ENCODE data around the gene CCL5.
"Not testable (repeated sequence)": the region's sequence is repeated elsewhere in the genome, so short reads cannot be mapped to it uniquely, and the experiment has no call there.

CCL5 gene

DNA sequence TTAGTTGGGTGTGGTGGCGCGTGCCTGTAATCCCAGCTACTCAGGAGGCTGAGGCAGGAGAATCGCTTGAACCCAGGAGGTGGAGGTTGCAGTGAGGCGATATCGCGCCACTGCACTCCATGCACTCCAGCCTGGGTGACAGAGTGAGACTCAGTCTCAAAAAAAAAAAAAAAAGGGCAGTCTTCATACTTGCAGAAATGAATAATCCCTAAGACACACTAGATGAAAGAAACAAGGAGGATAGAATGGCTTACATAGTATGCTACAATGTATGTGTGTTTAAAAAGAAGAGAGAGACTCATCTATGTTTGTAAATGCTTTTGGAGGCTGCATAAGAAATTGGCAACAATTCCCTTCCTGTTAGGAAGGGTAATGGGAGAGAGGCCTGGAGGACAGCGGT is 17.6 kb upstream of the CCL5 start:
- not testable (repeated sequence) for DNase-seq

DNA sequence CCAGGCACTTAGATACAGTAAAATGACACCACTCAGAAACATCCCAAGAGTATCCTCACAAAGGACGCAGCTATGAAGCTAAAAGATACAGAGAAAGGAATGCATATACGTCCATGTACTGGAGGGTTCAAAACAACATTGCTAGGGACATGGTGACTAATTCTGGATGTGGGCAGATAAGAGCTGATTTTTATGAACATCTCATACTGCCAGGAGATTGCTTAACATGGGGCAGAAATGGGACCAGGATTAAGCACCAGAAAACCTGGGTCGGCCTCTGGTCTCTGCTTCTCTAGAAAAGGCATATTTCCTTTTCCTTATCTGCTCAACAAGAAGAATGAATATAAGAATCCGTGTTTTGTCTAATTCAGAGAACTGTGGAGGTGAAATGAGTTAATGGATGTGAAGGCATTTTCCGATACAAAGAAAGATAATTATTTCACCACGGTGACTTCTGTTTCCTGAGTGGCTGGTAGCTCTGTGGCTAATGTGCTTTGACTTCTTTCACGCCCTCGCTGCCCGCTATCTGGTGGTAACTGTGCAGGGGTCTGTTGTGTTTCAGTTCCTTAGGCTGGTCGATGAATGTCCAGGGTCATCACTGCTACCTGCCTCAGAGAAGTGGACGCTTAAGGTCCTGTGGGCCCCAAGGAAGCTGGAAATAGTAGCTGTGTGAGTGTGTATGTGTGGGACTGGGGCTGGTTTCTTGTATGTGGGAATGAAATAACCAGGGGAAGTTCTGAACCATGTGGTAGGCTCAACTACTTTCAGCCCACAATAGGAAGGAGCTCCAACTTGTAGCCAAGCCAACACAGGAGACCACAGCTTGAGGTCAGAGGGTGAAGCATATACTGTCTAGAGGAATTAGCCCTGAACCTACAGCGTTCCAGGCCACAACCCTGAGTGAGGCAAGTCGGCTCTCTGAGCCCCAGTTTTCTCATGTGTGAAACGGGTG is 15.8 kb upstream of the CCL5 start:
- DNase-seq, result no peak

DNA sequence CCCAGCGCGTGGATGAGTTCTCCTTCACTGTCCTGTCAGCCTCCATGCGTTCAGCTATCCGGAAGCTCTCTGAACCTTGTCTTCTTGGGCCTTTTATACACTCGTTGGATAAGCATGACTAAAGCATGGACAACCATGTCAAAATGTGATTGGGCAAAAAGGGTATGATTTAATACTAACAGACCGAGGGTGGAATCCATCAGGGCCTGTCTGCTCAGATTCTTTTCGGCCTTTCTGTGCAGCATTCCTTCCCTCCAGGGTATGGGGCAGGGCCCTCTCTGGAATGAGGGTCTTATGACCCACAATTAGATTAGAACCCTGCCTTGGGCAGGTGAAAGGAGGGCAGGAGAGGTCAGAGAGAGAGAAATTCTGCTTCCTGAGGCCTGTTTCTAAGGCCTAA is 14.0 kb upstream of the CCL5 start:
- DNase-seq, result no peak

DNA sequence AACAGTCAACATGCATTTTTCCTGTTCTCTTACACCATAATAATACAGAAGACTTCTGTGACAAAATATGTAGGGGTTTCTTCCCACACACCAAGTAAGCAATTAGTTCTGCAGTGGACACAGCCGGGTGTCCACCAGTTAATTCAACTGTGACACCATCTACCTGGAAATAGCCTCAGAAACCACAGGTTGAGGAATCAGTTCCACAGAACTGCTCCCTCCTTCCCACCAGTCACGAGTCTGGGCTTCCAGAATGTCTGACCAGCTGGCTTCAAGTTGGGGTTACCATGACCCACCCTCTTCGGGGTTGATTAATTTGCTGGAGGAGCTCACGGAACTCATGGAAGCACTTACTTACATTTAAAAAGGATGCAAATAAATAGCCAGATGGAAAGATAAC is 13.6 kb upstream of the CCL5 start:
- no peak for DNase-seq

DNA sequence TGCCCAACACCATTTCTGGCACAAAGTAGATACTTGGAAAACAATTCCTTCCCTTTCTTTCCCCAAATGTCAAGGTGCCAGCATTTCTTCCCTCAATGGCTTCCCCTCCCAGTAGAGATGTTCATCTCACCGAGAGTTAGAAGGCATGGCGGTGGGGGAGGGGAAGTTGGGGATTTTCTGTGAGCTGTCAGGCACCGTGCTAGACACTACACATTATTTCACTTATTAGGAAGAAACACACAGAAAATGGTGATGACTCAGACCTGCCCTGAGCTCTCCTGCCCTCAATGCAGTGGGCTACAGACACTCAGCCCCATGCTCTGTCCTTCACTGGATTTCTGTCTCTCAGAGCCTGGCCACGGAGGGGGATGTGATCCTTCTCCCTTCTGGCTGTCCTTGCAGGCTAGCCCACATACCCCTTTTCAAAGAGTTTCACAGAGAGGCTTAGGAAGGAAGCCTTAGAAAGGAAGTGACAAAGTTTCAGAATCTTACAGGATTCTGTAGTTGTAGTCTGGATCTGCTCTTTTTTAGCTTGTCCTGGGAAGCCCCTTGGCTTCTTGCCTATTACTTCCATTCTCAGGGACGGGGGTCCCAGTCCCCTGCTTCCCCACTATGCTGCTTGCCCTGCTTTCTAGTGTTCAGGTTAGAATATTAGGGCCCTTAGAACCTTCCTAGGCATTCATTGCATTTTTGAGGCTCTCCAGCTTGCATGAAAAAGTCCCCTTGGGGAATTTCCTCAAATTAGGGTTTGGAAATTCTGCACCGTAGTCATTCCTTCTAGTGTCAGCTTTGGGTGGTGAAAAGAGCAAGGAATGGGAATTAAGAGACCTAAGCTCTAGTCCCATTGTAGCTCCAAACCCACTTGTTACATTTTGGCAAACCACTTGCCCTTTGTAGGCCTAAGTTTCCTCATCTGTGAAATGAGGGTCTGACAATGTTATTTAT is 12.2 kb upstream of the CCL5 start:
- DNase-seq, result no peak

DNA sequence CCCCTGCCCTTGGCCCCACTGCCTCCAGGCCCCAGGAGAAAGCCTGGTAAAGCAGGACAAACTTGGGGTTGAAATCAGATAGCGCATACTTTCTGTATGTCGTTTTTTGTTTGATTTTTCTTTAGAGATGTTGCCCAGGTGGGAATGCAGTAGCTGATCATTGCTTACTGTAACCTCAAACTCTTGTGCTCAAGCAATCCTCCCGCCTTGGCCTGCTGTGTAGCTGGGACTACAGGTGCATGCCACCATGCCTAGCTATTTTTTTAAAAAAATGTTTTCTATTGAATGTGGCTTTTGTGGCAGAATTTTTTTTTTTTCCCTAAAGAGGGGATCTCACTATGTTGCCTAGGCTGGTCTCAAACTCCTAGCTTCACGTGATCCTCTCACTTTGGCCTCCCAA is 11.1 kb upstream of the CCL5 start:
- DNase-seq, result no peak

DNA sequence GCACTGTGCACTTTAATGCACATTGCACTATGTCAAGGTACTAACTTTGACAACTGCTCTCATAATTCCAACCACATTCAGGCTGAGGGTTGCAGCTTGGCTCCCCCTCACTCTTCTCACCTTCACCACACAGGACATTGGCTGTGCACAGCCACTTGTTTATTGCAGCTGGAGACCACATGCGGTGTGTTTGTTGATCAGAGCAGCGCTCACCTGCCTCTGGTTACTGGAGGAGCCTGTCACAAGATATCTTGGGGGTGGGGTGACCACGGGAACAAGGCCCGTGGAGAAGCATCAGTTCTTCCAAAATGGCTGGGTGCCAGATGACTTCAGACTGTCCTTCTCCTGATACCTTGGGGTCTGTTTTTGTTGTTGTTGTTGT is 10.6 kb upstream of the CCL5 start:
- no peak for DNase-seq

DNA sequence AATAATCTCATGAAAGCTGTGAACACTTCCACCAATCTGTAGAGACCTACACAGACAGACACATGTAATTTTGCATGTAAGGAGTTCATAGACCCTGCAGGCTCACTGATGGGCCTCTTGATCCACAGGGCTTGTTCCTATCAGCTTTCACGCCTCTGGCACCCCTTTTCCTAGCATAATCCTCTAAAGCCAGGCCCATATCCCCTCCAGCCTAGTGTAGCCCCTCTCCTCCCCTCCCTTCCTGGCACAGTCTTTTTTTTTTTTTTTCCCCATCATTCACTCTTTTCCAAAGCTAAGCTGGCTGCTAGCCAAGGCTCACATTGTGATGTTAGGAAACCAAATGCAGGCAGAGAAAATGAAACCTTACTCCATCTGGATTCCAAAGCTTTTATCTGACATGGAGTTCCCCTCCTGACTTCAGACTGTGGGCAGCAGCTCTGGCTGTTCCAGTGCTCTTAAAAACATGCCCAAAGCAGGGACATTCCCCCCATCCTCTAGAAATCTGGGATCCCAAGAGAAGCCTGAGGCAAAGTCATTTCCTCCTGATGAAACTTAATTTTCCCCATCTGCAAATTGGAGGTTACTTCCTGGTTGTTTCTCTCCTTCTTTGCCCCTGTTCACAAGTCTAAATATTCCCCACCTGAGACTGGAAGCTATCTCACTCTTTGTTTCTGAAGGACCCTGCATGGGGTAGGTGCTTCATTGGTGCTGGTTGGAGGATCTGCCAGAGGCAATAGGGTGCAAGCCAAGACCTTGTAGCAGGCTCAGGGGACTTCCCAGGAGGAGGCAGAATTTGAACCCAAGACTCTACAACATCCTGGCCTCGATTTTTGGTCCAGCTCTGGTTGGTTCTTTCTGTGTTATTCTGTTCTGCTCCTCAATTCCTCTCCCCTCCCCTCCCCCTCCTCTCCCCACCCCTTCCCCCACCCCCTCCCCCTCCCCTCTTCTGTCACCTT is 9.9 kb upstream of the CCL5 start:
- DNase-seq, result no peak

DNA sequence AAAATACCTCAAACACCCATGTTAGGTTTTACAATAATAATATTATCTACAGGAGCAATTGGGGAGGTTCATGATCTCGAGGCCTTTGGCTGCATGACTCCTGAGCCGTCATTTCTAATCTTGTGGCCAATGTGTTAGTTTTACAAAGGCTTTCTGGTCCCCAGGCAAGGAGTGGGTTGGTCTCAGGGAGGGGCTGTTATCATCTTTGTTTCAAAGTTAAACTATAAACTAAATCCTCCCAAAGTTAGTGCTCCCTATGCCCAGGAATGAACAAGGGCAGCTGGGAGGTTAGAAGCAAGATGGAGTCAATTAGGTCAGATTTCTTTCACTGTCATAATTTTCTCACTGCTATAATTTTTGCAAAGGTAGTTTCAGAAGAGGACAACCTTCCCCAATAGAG is 9.1 kb upstream of the CCL5 start:
- no peak for DNase-seq

DNA sequence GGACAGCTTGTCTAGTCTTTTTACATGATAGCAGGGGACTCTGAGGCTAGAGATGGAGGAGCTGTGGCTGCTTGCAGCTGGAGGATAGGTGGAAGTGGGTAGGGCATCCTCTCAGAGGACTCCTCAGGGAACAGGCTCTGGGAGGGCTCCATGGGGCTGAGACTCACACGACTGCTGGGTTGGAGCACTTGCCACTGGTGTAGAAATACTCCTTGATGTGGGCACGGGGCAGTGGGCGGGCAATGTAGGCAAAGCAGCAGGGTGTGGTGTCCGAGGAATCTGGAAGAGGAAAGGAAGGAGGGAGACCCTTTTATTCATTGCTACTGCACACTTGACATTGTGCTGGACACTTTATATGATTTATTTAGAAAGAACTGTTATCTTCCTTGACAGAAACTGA is 1.8 kb downstream of the CCL5 start:
- DNase-seq, result no peak

DNA sequence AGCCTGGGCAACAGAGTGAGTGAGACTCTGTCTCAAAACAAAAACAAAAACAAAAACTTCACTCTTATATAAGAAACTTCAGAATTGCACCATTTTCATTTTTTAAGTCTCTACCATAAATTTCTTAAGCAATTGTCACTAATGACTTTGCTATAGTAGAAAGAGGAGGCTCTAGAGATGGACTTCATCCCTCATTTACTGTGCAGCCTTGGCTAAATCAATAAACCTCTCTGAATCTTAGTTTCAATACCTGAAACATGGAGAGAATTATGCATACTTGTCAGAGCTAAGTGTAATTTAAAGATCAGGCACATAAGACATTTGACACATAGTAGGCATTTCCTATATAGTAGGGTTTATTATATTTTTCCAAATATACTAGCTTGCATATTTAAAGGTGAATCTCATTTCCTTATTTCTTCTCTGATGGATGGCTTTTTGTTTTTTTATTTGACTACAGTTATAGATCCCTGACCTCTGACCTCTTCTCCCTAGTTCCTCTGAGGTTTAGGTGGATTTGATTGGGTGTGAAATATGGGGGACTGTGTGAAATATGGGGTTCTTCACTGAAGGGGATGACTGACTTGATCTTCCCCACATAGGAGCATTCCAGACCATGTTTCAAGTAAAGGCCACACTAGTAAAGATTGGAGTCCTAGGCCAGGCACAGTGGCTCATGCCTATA is 2.7 kb downstream of the CCL5 start:
- DNase-seq, result no peak

DNA sequence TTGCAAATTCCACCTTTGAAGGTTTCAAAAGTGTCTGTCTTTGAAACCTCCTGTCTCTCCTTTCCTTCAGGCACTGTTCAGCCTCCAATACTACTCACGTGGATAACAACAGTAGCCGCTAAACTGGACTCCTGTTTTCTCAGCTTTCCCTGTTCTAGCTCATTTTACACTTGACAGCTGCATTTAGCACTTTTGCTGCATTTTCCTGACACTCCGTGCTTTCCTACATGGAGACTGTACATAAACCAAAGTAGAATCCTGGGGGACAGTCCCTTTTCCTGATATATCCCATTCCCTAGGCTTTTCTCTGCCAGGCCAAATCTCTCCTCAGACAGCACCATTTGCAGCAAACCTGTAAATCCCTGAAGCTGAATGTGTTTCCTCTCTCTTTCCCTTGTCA is 3.6 kb downstream of the CCL5 start:
- no peak for DNase-seq

DNA sequence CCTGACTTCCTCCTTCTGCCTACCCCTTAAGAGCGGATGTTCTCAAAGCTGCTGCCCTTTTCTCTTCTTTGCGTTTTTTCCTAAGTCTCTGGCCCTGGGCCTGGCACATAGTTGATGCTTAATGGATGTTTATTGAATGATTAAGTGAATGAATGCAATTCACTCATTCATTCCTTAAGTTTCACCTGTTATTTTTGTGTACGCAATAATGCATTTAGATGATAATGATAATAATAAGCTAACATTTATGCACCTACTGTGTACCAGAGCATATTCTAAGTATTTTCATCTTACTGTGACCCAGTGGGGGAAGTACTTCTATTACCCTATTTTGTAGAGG is 4.4 kb downstream of the CCL5 start:
- no peak for DNase-seq

DNA sequence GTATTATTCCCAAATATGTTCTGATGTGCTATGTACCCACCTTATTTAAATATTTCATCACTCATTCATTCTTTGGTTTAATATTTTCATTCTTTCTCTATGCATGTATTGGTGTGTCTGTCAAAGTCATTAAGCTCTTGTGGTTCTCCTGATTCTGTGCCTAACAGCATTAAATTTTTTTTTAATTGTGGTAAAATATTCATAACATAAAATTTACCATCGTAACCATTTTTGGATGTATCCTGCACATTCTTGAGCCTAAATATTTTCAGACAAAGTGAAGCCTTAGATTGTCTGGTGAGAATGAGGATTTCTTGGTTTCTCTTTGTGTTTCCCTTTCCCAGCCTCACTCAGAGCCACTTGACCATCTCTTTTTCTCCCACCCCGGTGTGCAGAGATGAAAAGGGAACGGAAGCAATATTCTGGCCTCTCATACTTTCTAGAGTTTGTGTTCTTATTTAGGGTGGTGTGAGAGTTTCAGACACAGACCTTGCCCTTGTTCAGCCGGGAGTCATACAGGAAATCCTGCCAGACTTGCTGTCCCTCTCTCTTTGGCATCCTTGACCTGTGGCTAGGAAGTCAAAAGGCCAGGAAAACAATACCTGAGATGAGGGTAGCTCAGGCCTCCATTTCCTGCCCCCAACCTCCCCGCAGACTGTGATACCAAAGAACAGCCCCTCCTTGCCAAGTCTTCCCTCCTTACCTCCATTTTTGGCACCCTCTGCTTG is 4.9 kb downstream of the CCL5 start:
- no peak for DNase-seq

DNA sequence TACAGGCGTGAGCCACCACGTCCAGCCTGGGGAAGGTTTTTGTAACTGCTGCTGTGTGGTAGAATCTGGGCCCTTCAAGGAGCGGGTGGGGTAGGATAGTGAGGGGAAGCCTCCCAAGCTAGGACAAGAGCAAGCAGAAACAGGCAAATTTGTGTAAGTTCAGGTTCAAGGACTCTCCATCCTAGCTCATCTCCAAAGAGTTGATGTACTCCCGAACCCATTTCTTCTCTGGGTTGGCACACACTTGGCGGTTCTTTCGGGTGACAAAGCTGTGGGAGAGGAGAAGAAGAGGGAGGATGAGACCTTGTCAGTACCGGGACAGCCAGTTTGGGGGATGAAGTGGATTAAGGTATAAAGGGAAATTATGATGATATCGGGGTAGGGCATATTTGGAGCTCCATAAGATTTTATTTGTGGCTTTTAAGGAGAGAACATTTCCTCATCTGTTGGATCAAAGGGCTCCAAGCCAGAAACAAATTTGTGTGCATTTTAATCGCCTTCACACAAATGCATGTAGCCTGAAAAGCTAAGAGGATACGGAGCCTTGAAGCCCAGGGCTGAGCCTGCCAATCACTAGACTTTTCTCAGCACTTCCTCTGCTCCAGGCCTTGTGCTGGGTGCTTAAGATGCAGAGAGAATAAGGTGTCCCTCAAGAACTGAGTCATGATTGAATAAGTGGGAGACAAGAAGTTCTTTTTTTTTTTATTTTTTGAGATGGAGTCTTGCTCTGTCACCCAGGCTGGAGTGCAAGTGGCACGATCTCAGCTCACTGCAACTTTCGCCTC is 7.8 kb downstream of the CCL5 start:
- no peak for DNase-seq

DNA sequence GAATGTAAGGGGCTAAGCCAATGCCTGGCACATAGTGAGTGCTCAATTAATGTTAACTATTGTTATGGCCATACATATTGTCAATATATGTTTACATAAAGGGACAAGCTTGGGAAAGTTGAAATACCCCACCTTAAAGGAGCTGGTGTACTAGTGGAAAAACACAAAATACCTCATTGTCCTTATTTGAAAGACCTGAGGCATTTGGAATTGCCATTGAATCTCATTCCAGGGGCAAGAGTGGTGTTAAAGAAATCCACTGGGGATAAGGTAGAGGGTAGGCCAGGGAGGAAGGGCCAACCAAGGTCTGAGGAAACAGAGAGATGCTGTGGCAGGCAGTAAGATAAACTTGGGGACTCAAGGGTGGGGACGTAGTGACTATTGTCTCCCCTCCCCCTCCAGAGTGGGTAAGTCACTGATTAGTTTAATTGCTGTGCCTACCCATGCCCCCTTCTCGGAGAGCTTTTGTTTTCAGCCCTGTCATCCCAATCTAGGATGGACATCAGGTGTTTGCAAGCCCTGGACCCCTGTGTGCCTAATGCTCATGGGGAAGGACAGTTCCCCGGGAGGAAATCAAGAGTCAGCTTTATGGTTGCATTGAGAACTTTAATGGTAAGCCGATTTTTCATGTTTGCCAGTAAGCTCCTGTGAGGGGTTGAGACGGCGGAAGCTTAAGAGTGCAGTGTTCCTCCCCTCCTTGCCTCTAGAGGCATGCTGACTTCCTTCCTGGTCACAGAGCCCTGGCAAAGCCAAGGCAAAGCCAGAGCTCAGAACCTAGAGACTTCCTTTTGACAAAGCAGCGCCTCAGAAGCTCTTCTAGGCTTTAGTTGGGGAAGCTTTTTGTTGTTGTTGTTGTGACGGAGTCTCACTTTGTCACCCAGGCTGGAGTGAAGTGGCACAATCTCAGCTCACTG is 9.0 kb downstream of the CCL5 start:
- DNase-seq, result no peak

DNA sequence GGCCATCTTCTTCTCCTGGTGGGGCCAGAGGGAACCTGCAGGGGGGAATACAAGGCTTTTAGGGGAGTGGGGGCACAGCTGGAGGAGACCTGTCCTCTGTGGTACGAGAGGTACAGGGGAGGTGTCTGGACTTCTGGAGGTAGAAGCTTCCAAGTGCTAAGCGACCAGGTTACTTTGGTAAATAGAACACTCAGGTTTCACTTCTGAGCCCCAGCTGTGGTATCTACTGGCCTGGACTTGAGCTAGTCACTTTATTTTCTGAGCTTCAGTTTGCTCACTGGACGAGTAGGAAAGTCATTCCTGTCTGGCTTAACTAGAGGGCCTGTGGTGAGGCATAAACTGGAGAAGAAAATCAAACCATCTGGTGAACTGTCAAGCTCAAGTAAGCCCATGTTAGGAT is 11.4 kb downstream of the CCL5 start, which contains the start of gene HEATR9:
TSS of gene HEATR9 (minus strand) at position 155 of the 400 bp plus-strand sequence. CDS start at position 6, 149 bp downstream.
- no peak for DNase-seq

DNA sequence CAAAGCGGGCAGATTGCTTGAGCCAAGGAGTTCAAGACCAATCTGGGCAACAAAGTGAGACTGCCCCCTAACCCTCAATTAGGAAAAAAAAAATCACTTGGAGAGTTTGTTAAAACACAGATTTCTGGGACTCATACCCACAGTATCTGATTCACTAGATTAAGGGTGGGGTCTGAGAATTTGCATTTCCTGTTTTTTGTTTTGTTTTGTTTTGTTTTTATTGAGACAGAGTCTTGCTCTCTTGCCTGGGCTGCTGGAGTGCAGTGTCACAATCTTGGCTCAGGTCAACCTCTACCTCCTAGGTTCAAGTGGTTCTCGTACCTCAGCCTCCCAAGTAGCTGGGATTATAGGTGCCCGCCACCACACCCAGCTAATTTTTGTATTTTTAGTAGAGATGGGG is 12.6 kb downstream of the CCL5 start:
- DNase-seq, result no peak

DNA sequence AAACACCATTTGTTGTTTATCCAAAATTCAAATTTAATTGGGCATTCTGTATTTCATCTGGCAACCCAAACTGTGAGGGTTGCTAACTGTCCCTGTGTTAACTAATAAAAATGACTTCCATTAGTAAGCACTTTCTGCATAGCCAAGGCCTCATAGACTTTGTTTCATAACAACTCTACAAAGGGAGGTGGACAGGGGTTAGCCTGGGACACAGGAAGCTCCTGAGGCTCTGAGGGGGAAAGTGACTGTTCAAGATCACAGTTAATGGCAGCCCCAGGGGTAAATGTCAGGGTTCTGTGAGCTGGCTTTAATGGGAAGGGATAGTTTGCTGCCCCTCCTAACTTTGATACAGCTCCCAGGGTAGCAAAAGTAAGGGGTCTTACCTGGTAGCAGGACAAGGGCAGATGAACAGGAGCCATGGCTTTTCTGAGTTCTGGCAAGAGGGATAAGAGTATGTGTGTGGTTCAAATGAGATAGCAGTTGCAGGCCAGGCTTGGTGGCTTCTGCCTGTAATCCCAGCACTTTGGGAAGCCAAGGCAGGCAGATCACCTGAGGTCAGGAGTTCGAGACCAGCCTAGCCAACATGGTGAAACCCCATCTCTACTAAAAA is 13.7 kb downstream of the CCL5 start:
- no peak for DNase-seq

Measured in SW 1271 (cell line).